Stimulated activated CD8-positive, alpha-beta memory T cell treated with anti-CD3 and anti-CD28 coated beads, Interleukin-12 subunit alpha, Interleukin-12 subunit beta, amount 100 ng/mL, for 1 hour (primary cell): Measurements from ENCODE around the gene COMT.

Experiments
- DNase-seq: peaks from one replicate; pipeline ENCODE4 v3.0.0-alpha.2; 2020; ENCODE audit warnings: low read depth

COMT gene

GRCh38 chr22:19983741-19984140 is 42.2 kb downstream of the COMT start:
- no peak for DNase-seq

GRCh38 chr22:19984201-19984753 is 42.7 kb downstream of the COMT start:
- no peak for DNase-seq

DNA sequence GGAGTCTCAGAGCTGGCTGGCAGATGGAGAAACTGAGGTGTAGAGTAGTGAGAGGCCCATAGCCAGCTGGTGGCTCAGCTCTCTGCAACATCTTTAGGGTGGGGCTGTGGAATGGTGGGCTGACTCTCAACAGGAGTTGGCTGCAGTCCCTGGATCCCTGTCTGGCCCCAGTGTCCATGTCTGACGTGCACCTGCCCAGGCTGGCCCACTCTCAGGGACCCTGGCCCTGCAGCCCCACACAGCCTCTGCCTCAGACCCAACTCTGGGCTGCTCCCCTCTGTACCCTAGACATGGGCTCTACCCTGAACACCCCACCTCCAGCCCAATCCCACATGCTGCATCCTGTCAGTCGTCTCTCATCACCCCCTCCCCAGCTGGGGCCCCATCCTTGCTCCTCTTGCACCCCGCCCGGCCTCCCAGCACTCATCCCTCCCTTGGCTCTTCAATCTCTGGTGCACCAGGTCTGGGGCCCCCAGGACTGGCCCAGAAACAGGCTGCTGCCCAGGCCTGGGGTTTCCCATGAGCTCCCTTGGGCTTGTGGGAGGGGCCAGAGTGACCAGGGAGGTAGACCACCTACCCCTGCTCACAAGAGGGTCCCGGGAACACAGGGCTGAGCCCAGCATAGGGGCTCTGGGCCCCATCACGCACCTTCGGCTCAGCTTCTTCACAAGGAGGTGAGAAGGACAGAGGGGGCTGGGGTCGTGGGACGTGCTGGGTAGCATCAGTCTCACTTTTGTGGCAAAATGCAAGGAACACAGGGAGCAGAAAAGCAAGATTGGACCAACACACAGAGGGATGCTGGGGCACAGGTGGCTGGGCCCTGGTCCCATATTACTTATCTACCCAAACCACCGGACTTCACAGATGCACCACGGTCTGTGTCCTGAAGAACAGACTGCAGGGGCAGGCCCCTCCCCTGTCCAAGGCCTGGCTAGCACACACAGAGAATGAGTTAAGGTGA is 43.6 kb downstream of the COMT start:
- DNase-seq = no peak

DNA sequence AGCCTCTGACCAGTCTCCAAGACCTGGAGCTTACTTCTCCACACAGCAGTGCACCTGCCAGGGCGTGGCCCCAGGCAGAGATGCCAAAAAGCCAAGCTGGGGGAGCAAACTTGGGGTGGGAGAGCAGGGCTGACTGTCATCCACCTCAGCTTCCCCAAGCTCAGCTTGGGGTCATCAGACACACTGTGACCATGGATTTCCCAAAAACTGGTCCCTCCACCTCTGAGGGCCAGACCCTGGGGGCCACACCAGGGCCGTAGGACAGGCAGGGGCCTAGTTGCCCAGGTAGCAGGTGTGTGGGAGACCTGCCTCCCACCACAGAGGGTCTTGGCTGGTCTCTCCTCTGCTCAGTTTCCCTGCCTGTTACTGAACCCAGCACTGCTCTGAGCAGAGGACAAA is 44.4 kb downstream of the COMT start:
- DNase-seq = no peak

DNA sequence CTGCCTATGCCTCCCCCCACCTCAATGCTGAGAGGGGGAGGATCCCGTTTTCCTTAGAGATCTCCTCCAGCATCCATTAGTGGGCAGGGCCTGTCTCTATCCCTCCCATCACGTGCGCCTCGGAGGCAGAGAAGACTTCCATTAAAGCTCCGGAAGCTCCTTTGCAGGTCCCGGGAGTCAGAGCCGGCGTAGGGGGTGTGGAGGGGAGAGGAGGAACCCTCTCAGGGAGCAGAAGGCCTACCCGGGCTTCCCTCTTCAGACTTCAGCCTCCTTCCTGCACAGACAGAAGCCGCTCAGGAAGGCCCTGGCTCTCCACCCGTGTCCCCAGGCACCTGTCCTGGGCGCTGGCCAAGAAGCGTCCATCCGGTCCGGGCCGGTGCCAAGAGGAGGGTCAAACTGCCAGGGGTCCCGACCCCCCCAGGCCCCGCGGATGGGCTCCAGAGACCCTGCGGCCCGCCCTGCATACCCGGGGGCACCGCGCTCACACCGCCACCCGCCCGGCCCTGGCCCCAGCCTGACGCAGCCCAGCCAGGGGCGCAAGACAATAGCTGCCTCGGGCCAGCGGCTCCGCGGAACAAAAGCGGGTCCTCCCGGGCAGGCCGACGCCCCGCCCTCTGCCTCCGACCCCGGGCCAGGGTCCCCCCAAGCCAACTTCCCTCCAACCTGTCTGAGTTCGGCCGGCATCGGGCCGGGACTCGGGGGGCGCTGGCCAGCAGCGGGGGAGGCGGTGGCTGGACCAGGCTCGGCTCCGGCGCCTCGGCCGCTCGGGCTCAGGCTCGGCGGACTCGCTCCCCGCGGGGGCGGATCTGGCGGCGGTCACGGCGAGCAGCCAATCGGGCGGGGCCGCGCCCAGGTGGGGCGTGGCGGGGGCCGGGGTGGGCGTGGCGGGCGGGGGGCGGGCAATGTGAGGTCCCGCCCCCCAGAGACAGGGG is 45.1 kb downstream of the COMT start:
- DNase-seq = peak; percentile 30

DNA sequence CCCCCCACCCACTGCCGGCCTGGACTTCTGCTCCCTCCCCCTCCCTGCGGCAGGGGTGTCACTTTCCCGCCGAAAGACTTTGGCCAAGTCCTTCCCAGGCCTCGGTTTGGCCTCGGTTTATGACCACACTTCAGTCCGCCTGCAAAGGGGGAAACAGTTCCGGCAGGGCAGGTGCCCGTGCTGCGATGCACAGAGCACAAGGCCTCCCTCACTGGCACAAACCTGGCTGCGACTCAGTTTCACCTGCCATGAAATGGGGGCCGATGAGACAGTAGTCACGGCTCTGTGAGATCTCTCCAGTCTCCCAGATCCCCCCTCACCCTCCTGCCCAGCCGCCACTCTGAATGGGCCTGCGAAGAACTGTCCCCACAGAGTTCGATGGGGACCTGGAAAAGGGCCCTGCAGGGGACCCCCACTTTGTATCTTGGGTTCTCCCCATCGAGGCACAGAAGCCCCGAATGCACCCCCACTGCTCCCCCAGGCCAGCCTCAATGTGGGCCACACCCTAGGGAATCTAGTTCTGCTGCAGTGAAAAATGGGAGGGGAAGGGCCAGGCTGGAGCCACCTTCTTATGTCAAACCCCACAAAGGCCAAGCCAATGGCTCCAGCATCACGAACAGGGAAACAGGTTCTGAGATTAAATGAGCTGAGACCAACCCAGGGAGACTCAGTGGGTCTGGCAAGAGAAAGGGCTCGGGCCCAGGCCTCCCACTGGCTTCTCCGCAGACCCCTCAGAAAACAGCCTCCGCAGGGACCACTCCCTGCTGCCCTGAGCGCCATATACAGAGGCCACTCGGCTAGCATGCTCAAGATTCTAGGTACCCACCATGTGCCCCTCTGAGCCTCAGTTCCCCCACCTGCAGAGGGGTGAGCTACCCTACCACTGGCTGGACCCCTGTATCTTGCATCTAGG is 46.1 kb downstream of the COMT start:
- no peak for DNase-seq

GRCh38 chr22:19988331-19988808 is 46.8 kb downstream of the COMT start:
- no peak for DNase-seq

- no peak for DNase-seq
Measured at GRCh38 chr22:19988965-19989724, 47.6 kb downstream of the COMT start.

- no peak for DNase-seq
Measured at GRCh38 chr22:19989725-19990067, 48.1 kb downstream of the COMT start.

- no peak for DNase-seq
Measured at GRCh38 chr22:19990188-19990587, 48.6 kb downstream of the COMT start.

GRCh38 chr22:19990609-19991394 is 49.2 kb downstream of the COMT start:
- DNase-seq = no peak

- no peak for DNase-seq
Measured at GRCh38 chr22:19991395-19991644, 49.7 kb downstream of the COMT start.

DNA sequence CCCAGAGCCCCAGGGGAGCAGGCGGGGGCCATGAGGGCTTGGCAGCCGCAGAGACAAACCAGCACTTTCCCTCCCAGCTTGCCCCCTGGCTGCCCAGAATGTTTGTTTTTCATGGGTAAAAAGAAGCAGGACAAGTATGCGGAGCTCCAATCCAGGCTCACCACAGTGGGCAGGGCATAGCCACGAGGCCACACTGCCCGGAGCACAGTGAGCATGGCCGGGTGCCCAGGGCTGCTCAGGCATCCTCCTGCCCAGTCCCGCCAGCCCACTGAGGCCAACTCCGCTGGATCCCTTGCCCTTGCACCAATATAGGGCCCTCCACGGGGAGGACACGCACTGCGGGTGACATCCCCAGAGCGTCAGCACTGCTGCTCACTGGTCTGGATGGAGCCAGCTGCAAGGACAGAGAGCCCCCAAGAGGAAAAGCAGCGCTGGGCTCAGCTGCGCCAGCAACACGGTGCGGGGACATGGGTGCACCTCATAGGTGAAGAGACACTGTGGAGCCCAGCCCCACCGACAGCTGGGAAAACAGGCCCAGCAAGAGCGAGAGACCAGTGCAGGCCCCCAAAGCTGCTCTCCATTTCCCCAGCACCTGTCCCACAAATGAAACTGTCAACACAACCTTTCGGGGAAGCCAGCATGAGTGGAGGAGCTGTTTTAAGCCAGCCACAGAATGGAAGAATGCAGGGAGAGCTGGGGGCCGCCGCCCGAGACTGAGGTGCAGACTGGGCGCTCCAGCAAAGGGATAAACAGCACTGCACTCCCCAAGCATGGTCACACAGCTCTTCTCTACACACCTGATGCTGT is 50.3 kb downstream of the COMT start:
- DNase-seq = no peak

DNA sequence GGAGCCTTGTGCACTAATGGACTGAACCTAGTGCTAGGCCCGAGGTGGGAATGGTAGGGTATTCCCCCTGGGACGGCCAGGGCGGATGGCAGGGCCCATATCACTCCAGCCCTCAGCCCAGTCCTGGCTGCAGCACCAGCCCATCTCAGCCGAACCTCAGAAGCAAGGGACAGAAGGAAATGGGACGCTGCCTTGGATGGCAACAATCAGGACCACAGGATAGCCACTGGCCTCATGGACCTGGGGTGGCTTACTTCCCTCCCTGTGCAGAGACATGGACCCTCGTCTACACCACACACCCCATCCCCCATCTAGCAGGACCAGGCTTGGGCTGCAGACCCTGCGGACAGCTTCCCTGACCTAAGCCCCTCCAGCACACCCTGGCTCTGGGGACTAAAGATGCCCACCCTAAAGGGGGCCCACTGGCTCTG is 50.9 kb downstream of the COMT start:
- no peak for DNase-seq

GRCh38 chr22:19992921-19993355 is 51.4 kb downstream of the COMT start:
- no peak for DNase-seq

DNA sequence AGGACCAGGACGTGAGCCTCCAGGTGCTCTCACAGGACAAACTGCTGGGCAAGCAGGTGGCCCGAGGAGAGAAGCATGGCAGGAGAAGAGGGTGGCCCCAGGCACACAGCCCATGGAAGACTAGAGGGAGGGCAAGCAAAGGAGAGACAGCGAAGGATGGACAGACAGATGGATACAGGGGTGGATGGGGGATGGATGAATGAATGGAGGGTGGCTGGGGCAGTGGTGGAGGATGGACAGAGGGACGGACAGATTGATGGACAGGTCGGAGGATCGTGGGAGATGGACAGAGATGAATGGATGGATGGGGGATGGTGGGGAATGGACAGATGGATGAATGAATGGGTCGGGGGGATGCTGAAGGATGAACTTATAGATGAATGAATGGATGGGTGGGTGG is 52.4 kb downstream of the COMT start:
- DNase-seq = no peak

DNA sequence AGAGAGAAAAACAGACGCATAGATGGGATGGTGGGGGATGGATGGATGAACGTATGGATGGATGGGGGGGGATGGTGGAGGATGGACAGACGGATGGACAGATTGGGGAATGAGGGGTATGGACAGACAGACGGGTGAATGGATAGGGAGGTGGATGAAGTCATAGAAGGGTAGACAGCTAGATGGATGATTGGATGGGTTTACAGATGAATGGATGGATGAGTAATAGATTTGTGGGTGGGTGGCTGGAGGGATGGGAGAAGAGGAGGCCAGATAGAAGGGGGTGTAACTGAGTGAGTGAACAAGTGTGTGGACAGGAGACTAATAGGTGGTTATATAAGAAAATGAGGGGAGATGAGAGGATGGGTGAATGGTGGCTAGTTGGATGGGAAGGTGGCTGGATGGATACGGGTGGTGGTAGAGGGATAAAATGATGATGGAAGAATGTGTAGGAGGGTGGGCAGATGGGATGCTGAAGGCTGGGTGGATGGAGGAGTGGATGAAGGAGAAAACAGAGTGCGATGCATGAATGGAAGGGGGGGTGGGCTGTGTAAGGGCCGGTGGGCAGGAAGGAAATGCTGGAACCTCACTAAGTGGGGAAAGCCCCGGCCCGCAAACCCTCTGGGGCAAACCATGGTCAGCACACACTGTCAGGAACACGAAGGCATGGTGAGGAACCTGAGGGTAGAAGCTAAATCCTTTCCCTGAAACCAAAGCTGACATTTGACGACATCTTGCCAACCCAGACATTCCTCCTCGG is 53.5 kb downstream of the COMT start:
- DNase-seq = no peak

- DNase-seq = no peak
Measured at GRCh38 chr22:19995611-19996339, 54.2 kb downstream of the COMT start.
